Ramos (cell line): Measurements from ENCODE around the gene FHAD1.
"Not testable (repeated sequence)": the region's sequence is repeated elsewhere in the genome, so short reads cannot be mapped to it uniquely, and the experiment has no call there.

Experiments
- in situ Hi-C: fragments of 300-500 bp; cut with MboI; formaldehyde crosslinking; loops from one replicate; pipeline ENCODE4 v1.14.3; 2022; ENCODE audit warnings: low sequenced_read_pairs; ENCODE audit not compliant: unreplicated experiment

Gene FHAD1

GRCh38 chr1:15355968-15356625, 109.1 kb downstream of the FHAD1 start:
- in situ Hi-C loops = no loop called here

- in situ Hi-C loops = no loop called here
These were observed 110.7 kb downstream of the FHAD1 start for GRCh38 chr1:15357612-15358207.

DNA sequence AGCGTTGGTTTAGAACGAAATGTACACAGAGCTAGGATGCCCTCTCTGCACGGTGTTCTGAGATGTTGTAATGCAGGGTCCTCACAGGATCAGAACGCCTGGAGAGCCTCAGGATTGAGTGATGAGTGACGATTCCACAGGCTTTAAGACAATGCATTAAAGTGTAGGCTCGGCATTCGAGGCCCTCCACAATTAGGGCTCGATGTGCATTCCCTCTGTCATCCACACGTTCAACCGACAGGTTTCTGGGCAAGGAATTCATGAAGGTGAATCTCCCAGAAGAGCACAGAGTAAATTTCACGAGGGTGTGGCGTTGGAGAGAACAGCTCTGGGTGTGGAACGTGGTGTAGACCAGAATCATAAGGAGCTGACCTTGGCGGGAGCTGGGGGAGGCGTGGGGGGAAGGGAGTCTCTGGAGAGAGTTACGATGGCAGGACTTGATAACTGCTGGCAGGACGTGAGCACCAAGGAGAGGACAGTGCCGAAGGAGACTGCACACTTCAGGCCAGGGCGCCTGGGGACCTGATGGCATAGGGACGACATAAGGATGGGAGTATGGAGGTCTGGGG, 111.6 kb downstream of the FHAD1 start:
- in situ Hi-C loops = no loop called here

DNA sequence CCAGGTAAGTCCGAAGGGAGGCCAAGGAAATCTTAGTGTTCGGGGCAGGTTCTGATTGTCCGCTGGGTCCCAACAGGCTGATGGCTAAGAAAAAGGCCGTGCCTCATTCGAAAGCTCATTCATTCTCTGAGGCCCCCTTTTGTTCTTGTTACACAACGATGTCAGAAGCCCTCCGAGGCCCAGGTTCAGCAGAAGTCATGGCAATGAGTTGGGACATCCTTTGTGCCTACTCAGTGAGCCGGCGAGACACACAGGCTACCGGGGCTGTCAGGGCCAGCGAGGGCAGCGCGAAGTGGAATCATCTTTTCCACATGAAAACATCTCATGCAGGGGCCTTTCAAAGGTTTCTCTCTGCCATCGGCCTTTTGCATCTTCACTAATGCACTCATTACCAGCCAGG, 113.7 kb downstream of the FHAD1 start:
- in situ Hi-C loops = no loop called here

- in situ Hi-C loops = no loop called here
These were observed 115.2 kb downstream of the FHAD1 start for GRCh38 chr1:15362096-15362736.

DNA sequence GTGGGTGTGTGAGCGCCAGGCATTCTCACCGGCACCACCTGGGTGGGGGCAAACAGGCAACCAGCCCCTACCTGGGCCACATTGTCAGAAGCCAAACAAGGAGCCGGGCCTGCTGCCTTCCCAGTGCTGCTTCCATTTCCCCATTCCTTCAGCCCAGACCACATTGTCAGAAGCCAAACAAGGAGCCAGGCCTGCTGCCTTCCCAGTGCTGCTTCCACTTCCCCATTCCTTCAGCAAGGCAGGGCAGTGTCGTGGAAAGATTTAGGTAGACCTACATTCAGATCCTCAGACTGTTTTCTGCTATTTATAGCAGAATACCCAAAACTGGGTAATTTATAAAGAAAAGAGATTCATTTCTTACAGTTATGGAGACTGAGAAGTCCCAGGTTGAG, 115.7 kb downstream of the FHAD1 start:
- in situ Hi-C loops = no loop called here

- in situ Hi-C loops = no loop called here
These were observed 117.7 kb downstream of the FHAD1 start for GRCh38 chr1:15364740-15365139.

DNA sequence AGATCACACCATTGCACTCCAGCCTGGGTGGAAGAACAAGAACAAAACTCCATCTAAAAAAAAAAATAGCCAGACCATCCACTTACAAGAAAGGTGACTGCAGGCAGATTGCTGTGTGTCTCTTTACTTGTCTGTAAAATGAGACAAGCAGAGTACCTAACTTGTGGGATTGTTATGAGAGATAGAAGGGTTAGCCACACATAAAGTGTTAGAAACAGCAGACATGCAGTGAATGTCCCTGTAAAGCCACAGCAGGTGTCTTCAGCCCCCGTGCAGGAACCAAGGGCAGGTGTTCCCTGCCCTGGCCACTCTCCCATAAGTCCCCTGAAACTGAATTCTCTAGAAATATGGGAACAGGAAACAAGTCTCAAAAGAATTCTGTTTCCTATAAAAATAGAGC, 121.9 kb downstream of the FHAD1 start:
- in situ Hi-C loops = no loop called here

DNA sequence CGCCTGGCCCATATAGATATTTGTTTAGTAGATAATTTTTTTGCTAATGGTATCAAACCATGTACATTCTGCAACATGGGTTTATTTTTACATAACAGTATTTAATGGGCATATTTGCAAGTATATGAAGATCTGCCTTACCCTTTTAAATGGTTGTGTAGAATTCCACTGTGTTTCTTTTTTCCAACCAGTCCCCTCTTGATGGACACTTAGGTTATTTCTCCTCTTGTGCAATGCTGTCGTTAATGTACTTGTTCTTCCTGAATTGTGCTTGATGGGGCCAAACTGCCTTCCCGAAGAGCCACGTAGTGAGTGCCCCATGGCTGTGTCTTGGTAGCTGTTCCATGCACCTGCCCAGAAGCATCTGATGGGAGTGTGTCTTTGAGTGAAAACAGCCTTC, 123.2 kb downstream of the FHAD1 start:
- in situ Hi-C loops = no loop called here

DNA sequence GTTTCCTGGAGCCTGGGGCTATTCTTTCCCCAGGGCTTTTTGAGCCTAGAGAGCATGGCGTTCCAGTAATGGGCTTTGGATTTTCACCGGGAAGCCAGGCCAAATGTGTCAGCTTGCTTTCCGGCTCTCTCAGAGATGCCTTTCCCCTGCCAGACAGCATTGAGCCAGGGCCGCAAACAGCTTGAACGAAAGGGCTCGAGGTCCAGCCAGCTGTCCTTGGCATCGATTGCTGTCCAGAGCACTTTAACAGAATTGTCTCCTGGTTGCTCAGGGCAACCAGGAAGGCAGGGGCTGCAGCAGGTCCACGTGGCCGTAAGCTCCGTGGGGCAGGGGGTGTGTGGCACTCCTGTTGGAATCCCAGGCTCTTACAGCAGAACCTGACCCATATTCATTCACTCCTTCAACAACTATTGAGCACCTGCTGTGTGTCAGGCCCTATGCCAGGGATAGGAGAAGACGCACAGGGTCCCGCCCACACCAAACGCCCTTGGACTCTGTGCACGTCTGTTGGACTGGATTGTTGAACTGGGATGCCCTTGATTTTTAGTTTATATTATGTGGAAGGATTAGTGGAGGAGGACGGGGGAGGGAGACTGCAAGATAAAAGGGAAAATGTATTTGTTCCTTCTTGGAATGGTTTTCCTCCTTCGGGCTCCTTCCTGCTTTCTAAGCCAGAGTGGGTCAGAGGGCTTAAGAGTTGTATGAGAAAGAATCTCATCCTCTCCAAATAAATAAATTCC, 123.9 kb downstream of the FHAD1 start:
- in situ Hi-C loops = no loop called here

DNA sequence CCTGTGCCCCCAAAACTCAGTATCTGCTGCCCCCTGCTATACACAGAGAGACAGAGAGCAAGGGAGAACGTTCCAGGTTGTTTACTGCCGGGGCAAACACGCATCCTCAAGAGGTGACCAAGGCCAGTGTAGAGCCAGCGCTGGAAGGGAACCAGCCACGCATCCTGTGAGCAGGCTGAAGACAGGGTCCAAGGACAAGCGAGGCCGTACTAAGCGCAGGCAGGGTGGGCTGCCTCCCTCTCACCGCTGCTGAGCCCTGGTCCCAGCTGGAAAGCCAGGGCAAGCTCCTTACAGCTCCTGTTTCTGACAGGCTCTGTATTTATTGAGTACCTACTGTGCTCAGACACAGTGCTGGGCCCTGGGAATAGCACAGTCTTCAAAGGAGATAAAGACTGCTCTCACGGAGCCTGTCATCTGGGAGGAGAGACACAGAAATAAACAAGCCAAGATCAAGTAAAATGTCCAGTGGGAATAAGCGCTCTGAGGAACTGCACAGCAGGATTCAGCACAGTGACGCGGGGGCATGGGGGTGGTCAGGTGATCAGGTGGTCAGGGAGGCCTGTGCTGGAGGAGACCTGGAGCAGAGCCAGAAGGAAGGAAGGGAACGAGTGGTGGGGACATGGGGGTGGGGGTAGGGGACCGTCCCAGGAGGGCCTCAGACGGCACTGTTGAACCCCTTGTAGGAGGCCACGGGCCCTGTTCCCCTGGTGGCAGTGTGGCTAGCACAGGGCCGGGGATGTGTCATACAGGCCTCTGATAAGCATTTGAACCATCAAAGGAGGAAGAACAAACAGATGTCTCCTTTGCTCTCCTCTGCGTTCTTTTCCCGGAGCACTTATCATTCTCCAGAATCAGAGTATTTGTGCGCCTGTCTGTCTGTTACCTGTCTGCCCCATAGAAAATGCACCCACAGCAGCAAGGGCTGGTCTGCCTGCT, 124.9 kb downstream of the FHAD1 start:
- in situ Hi-C loops = no loop called here

GRCh38 chr1:15378729-15379128, 131.7 kb downstream of the FHAD1 start:
- in situ Hi-C loops = no loop called here

DNA sequence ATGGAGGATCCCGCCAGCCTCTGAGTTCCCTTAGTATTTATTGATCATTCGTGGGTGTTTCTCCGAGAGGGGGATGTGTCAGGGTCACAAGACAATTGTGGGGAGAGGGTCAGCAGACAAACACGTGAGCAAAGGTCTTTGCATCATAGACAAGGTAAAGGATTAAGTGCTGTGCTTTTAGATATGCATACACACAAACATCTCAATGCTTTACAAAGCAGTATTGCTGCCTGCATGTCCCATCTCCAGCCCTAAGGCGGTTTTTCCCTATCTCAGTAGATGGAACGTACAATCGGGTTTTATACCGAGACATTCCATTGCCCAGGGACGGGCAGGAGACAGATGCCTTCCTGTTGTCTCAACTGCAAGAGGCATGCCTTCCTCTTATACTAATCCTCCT, 132.1 kb downstream of the FHAD1 start:
- in situ Hi-C loops = not testable (repeated sequence)

DNA sequence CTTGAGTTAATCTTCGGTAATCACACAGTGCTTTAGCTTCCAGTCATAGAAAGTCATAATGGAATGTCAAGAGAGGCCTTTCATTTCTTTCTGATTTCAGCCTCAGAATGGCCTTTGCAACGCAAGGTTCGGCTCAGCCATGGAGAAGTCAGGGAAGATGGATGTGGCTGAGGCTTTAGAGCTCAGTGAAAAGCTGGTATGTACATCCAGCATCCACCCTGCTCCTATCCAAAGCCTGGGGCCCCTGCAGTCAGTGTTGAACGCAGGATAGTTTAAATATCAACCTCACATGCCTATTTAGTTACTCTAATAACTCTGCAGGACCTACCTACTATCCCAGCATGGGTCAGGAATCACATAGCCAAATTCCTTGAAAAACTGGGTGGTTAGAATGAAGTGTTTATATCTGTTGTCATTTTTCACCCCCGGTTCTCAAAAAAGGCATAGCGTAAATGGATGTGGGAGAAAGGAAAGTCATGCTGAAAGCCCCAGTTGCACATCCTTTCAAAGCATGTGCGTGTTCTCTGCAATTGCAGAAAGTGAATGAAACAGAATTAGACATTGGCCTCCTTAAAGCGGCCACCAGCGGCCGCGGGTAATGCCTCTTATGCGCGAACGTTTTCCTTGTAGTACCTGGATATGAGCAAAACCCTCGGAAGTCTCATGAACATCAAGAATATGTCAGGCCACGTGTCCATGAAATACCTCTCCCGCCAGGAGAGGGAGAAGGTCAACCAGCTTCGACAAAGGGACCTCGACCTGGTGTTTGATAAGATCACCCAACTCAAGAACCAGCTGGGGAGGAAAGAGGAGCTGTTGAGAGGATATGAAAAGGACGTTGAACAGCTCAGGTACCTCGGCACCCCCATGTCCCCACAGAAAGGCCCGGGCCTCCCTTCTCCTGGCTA, 133.8 kb downstream of the FHAD1 start:
- in situ Hi-C loops = no loop called here

DNA sequence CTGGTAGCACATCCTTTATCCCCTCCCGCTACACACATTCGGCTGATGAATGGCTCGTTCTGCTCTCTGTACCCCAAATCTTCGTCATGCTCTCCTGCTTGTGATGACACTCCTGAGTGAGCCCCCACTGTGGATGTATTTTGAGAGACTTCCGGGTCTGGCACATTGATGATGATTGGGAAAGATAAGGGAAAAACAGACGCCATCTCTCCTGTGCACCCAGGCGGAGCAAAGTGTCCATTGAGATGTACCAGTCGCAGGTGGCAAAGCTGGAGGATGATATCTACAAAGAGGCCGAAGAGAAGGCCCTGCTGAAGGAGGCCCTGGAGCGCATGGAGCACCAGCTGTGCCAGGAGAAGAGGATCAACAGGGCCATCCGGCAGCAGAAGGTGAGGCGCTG, 134.8 kb downstream of the FHAD1 start:
- in situ Hi-C loops = no loop called here

DNA sequence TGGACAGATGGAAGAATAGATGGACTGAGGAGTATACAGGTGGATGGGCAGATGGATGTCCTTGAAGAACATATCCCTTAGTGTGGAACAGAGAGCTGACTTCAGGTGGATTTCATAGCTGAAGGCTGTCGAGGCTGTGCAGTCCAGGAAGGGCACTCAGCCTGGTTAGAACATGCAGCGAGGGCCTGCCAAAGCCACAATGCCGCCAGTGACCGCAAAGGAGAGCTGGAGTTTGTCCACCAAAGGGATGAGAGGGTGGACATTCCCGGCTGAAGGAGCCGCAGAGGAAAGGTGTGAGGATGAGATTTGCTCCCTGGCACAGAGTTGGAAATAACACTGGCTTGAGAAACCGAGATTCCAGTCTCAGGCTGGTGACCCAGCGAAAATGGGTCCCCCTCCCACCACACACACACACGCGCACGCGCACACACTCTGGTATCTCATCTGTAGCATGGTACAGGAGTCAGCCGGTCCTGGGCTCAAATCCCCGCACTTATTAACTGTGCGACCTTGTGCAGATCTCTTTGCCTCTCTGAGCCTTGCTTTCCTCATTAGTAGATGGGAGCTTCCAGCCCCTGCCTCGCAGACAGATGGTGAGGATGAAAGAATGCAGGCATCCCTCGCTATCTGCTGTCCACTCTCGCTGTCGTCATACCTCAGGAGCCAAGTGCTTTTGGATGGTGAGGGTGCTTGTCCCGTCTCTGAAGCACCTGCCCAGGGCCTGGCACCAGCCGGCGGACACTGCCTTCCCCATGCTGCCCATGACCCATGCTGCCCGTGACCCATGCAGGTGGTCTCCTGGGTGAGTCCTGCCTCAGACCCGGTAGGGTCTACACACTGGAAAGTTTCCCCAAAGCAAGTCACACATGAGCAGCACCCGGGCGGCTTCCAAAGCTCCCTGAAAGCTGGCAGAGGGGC, 135.8 kb downstream of the FHAD1 start:
- in situ Hi-C loops = no loop called here

- in situ Hi-C loops = no loop called here
These were observed 136.8 kb downstream of the FHAD1 start for GRCh38 chr1:15383810-15384209.
